Panc1 (cell line): Measurements from ENCODE around the gene MTHFD1. TPM values are rescaled to one million over a fixed set of nuclear protein-coding genes. Genes with fewer than 3 reads are reported as not detected.
A peak's percentile ranks its signal among the peaks of the same experiment; 100 is the strongest.

ENCODE experiments used
- ATAC-seq: fragments of 200-7000 bp; cut with Tn5 transposase; 2 replicates; pipeline ENCODE4 v1.9.1; 2020; ENCODE audit warnings: mild to moderate bottlenecking, moderate library complexity
- Bru-seq: library from RNA; stranded (reverse); fragments of 400-500 nt; gene quantifications from one replicate; lab custom pipeline; 2021; lab: Mats Ljungman, UMichigan
- BruChase-seq, 2 experiments: library from RNA; stranded (reverse); fragments of 400-500 nt; gene quantifications; one replicate each; lab custom pipeline; 2021; lab: Mats Ljungman, UMichigan
- BruUV-seq: library from RNA; stranded (reverse); fragments of 400-500 nt; replicated peaks from 2 replicates; lab custom pipeline; 2021; lab: Mats Ljungman, UMichigan
- CTCF ChIA-PET: fragments of 300-600 bp; sonication (Branson Sonifier 250); formaldehyde crosslinking; loops from one replicate; lab custom pipeline; 2022; ENCODE audit warnings: antibody characterized with exemption; lab: Charles Lee
- POLR2A ChIA-PET: fragments of 300-600 bp; sonication (Branson Sonifier 250); formaldehyde crosslinking; loops from one replicate; lab custom pipeline; 2022; ENCODE audit warnings: antibody characterized with exemption; lab: Charles Lee
- DNase-seq: peaks from one replicate; pipeline ENCODE4 v3.0.0-alpha.2; 2010; ENCODE audit warnings: low read depth, low spot score
- H3K27ac ChIP-seq: 2 replicates; pipeline ENCODE4 v1.5.1; 2011; ENCODE audit warnings: mild to moderate bottlenecking, low read length, inconsistent platforms
- H3K27me3 ChIP-seq: fragments of 200-500 bp; sonication (Bioruptor generic); 2 replicates; pipeline ENCODE4 v1.6.0; 2014; ENCODE audit warnings: low read length, inconsistent platforms; ENCODE audit not compliant: control insufficient read depth, insufficient read depth
- H3K36me3 ChIP-seq: fragments of 200-500 bp; sonication (Bioruptor generic); 2 replicates; pipeline ENCODE4 v1.5.1; 2014; ENCODE audit warnings: inconsistent platforms, mild to moderate bottlenecking, low read length, moderate library complexity; ENCODE audit not compliant: control insufficient read depth, insufficient read depth
- H3K4me1 ChIP-seq: 2 replicates; pipeline ENCODE4 v1.5.1; 2011; ENCODE audit warnings: inconsistent platforms, mild to moderate bottlenecking, low read length, moderate library complexity; ENCODE audit not compliant: control insufficient read depth, insufficient read depth
- H3K4me3 ChIP-seq, 2 experiments: 2 replicates each; pipeline ENCODE4 v1.5.1; 2011 to 2012; ENCODE audit warnings: low read depth in 2 of 2, low read length in 2 of 2, mild to moderate bottlenecking in 2 of 2, inconsistent platforms in 1 of 2, moderate library complexity in 1 of 2
- H3K9me3 ChIP-seq: fragments of 200-500 bp; sonication (Bioruptor generic); 2 replicates; pipeline ENCODE4 v1.5.1; 2014; ENCODE audit warnings: low read depth, mild to moderate bottlenecking, inconsistent platforms, low read length, moderate library complexity; ENCODE audit not compliant: control insufficient read depth, insufficient read depth
- POLR2AphosphoS5 ChIP-seq: IDR thresholded peaks from 2 replicates; pipeline ENCODE4 v1.6.1; 2012; ENCODE audit warnings: mild to moderate bottlenecking, low read depth, low read length, moderate library complexity
- SIN3A ChIP-seq: IDR thresholded peaks from 2 replicates; pipeline ENCODE4 v1.6.1; 2012; ENCODE audit warnings: low read depth, mild to moderate bottlenecking, low read length, moderate library complexity, borderline replicate concordance; ENCODE audit not compliant: insufficient read depth
- TCF7L2 ChIP-seq: IDR thresholded peaks from 2 replicates; pipeline ENCODE4 v1.6.1; 2011; ENCODE audit warnings: mild to moderate bottlenecking, low read depth, low read length, inconsistent platforms
- in situ Hi-C: cut with HindIII; loops from 2 replicates; pipeline ENCODE4 v1.10.0; 2016; ENCODE audit warnings: low sequenced_read_pairs, low pct_unique_long_range_greater_than_20kb
- intact Hi-C: fragments of 100-400 bp; cut with micrococcal nuclease; formaldehyde crosslinking; loops from one replicate; pipeline ENCODE4 v1.10.0; 2022; ENCODE audit not compliant: unreplicated experiment
- long read RNA-seq: library from polyadenylated mRNA; unstranded; transcript quantifications from one replicate; pipeline ENCODE4 v2.0.0, GENCODE V29; 2021; ENCODE audit not compliant: unreplicated experiment
- polyA plus RNA-seq: library from polyadenylated mRNA; unstranded; fragments of >200 nt; gene quantifications from one replicate; pipeline ENCODE4 v1.2.1, GENCODE V29; 2012; ENCODE audit warnings: missing spikeins; ENCODE audit not compliant: insufficient read length
- total RNA-seq: library from RNA; stranded (reverse); gene quantifications from one replicate; pipeline ENCODE4 v1.2.1, GENCODE V29; 2021; ENCODE audit not compliant: unreplicated experiment
- TF ChIP-seq, protein P1 (sequence below), 2 experiments: IDR thresholded peaks; 2 replicates each; pipeline ENCODE4 v1.6.1; 2011 to 2012; ENCODE audit warnings: low read depth in 2 of 2, control low read depth in 1 of 2, low read length in 1 of 2, mild to moderate bottlenecking in 1 of 2, moderate library complexity in 1 of 2; ENCODE audit not compliant: insufficient read depth in 1 of 2
- TF ChIP-seq, protein P2 (sequence below): fragments of 450-650 bp; IDR thresholded peaks from 2 replicates; pipeline ENCODE4 v1.5.1; 2017; ENCODE audit warnings: mild to moderate bottlenecking

The MTHFD1 gene
- total RNA-seq (141 TPM), Bru-seq, nascent RNA (percentile 73 among the genes with signal in this experiment), BruChase-seq, experiment 1, labeled RNA remaining after a 2-hour chase (percentile 74 among the genes with signal in this experiment), BruChase-seq, experiment 2, labeled RNA remaining after a 6-hour chase (percentile 81 among the genes with signal in this experiment)
- 55.9 TPM for polyA plus RNA-seq
- long read RNA-seq, full-length matches to known transcripts = 314 of 364 reads
- long read RNA-seq, partial matches to known transcripts = 17 of 364 reads
- long read RNA-seq, other reads (novel, unspliced or antisense) = 33 of 364 reads

DNA sequence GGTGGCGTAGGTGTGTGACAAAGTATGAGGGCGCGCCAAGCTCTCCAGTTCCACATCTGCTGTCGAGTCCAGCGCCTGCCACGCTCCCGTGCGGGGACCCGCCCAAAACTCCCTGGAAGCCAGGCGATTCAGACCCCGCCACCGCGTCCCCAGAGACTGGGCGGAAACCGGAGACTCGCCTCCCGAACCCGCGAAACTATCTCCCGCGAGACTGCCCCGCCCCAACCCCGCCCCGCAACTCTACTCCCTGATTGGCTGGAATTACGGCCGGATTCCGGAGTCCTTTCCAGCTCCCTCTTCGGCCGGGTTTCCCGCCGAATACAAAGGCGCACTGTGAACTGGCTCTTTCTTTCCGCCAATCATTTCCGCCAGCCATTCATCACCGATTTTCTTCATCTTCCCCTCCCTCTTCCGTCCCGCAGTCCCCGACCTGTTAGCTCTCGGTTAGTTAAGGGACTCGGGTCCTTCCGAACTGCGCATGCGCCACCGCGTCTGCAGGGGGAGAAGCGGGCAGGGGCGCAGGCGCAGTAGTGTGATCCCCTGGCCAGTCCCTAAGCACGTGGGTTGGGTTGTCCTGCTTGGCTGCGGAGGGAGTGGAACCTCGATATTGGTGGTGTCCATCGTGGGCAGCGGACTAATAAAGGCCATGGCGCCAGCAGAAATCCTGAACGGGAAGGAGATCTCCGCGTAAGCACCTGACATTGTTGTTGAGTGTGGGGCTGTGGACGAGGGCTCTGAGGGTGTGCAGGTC is at the start of gene MTHFD1:
TSS of gene MTHFD1 (plus strand) at position 572 of the 751 bp plus-strand sequence. CDS start at position 647, 75 bp downstream.
- TF ChIP-seq, protein P1, sequence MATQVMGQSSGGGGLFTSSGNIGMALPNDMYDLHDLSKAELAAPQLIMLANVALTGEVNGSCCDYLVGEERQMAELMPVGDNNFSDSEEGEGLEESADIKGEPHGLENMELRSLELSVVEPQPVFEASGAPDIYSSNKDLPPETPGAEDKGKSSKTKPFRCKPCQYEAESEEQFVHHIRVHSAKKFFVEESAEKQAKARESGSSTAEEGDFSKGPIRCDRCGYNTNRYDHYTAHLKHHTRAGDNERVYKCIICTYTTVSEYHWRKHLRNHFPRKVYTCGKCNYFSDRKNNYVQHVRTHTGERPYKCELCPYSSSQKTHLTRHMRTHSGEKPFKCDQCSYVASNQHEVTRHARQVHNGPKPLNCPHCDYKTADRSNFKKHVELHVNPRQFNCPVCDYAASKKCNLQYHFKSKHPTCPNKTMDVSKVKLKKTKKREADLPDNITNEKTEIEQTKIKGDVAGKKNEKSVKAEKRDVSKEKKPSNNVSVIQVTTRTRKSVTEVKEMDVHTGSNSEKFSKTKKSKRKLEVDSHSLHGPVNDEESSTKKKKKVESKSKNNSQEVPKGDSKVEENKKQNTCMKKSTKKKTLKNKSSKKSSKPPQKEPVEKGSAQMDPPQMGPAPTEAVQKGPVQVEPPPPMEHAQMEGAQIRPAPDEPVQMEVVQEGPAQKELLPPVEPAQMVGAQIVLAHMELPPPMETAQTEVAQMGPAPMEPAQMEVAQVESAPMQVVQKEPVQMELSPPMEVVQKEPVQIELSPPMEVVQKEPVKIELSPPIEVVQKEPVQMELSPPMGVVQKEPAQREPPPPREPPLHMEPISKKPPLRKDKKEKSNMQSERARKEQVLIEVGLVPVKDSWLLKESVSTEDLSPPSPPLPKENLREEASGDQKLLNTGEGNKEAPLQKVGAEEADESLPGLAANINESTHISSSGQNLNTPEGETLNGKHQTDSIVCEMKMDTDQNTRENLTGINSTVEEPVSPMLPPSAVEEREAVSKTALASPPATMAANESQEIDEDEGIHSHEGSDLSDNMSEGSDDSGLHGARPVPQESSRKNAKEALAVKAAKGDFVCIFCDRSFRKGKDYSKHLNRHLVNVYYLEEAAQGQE (IDR thresholded peaks at IDR 0.05; ENCODE audit: insufficient read depth in 1 of 2, low read depth in 2 of 2, low read length in 1 of 2) = no peak
- TF ChIP-seq, protein P2, sequence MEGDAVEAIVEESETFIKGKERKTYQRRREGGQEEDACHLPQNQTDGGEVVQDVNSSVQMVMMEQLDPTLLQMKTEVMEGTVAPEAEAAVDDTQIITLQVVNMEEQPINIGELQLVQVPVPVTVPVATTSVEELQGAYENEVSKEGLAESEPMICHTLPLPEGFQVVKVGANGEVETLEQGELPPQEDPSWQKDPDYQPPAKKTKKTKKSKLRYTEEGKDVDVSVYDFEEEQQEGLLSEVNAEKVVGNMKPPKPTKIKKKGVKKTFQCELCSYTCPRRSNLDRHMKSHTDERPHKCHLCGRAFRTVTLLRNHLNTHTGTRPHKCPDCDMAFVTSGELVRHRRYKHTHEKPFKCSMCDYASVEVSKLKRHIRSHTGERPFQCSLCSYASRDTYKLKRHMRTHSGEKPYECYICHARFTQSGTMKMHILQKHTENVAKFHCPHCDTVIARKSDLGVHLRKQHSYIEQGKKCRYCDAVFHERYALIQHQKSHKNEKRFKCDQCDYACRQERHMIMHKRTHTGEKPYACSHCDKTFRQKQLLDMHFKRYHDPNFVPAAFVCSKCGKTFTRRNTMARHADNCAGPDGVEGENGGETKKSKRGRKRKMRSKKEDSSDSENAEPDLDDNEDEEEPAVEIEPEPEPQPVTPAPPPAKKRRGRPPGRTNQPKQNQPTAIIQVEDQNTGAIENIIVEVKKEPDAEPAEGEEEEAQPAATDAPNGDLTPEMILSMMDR = no peak
- TF ChIP-seq TCF7L2 = no peak
- no peak; the same call in 1 of the 2 replicates for TF ChIP-seq POLR2AphosphoS5
- no peak; the same call in 1 of the 2 replicates for TF ChIP-seq SIN3A
- ChIA-PET CTCF (interaction anchor here (0.8 kb wide), 1 partner anchor 44 kb away, joined by 3 read pairs; no protein-coding TSS in a partner anchor), POLR2A (interaction anchor here (0.6 to 1.1 kb wide), 7 partner anchors 11 to 699 kb away, joined by 3 to 7 read pairs (median 4); no protein-coding TSS in a partner anchor)
- Histone ChIP-seq H3K27me3 (no peaks in the 10 kb centered on the region), H3K27ac (peak within 1 kb of the TSS; percentile 96), H3K36me3 (no peaks in the 10 kb centered on the region; the same call in 1 of the 2 replicates), H3K4me1 (peaks cover 3% of the 10 kb centered on the region; the same call in 1 of the 2 replicates), H3K4me3 (peak within 1 kb of the TSS; percentile 80 to 95), H3K9me3 (no peaks in the 10 kb centered on the region)
- ATAC-seq (peak; percentile 90), DNase-seq (peak; percentile 93)
- intact Hi-C loops (no loop called here), in situ Hi-C loops (no loop called here)
- BruUV-seq = no TSS peak

DNA sequence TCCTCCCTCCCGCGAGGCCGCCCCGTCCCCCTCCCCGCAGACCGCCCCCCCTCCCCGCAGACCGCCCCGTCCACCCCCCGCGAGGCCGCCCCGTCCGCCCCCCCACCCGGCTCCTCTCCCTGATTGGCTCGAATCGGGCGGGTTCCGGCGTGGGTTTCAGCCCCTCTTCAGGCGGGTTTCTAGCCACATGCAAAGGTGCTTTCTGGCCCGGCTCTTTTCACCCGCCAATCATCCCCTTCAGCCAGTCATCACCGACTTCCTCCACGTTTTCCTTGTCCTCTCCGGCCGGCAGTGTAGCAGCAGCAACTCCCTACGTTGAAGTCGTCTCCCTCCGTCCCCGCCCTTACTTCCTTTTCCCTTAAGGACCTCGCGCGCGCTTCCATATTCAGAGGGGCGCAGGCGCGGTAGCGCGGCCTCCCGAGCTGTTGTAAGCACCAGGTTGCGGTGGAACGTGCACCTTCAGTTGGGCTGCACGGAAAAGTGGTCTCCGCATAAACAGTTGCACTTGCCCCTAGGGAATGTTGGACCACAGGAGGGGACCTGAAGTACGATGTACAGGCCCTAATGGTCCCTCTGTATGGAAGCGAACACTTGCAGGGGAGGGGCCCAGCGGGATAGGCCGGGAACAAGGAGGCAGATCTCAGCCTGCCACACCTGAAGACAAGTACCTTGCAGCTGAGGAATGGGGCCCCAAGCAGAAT is 49.4 kb upstream of the MTHFD1 start:
- Histone ChIP-seq H3K4me1 (peaks cover 9% of the 10 kb centered on the region), H3K27me3 (no peaks in the 10 kb centered on the region), H3K4me3 (peak overlapping the region; percentile 78), H3K27ac (peak overlapping the region; percentile 92), H3K9me3 (peaks cover 8% of the 10 kb centered on the region), H3K36me3 (no peaks in the 10 kb centered on the region; the same call in 1 of the 2 replicates)
- TF ChIP-seq TCF7L2 = peak; percentile 19; the same call in 1 of the 2 replicates
- TF ChIP-seq, protein P2 = no peak
- peak; percentile 87 for TF ChIP-seq POLR2AphosphoS5
- intact Hi-C loops = no loop called here
- ATAC-seq = peak; percentile 96
- in situ Hi-C loops = no loop called here
- ChIA-PET POLR2A (interaction anchor here (0.6 kb wide), 1 partner anchor 146 kb away, joined by 4 read pairs; no protein-coding TSS in a partner anchor), CTCF (no interaction called here)
- BruUV-seq = no TSS peak
- peak; percentile 71 for DNase-seq
